CD14-positive monocyte (primary cell): ENCODE data around the gene TNFRSF8. TPM values are rescaled to one million over a fixed set of nuclear protein-coding genes. Genes with fewer than 3 reads are reported as not detected.

Experiments
- DNase-seq, 3 donors: peaks; one replicate each; pipeline ENCODE4 v3.0.0-alpha.2; 2011 to 2022
- H2AFZ ChIP-seq: 2 replicates; pipeline ENCODE4 v1.6.0; 2012; ENCODE audit warnings: mild to moderate bottlenecking, low read depth, low read length, inconsistent platforms; ENCODE audit not compliant: insufficient read depth, poor library complexity, severe bottlenecking
- H3K27ac ChIP-seq, 2 donors: 1 replicate in 1 of 2; 2 replicates in 1 of 2; pipeline ENCODE4 v1.5.1; 2012 to 2013; ENCODE audit warnings: low read length in 2 of 2, control low read depth in 1 of 2, inconsistent platforms in 1 of 2, low read depth in 1 of 2, mild to moderate bottlenecking in 1 of 2
- H3K27me3 ChIP-seq, 2 donors: one replicate each; pipeline versions ENCODE4 v1.6.0 to v1.6.1; 2011 to 2013; ENCODE audit warnings: low read length in 2 of 2; ENCODE audit not compliant: control insufficient read depth in 2 of 2, insufficient read depth in 2 of 2
- H3K36me3 ChIP-seq, 2 donors: replicated peaks in 1 of 2; 1 replicate in 1 of 2; 2 replicates in 1 of 2; pipeline versions ENCODE4 v1.5.1 to v1.6.1; 2012 to 2013; ENCODE audit warnings: low read length in 2 of 2, control low read depth in 1 of 2, inconsistent platforms in 1 of 2, mild to moderate bottlenecking in 1 of 2; ENCODE audit not compliant: insufficient read depth in 2 of 2, control insufficient read depth in 1 of 2
- H3K4me1 ChIP-seq, 2 donors: 1 replicate in 1 of 2; 2 replicates in 1 of 2; pipeline versions ENCODE4 v1.5.1 to v1.6.1; 2012 to 2013; ENCODE audit warnings: low read length in 2 of 2, control low read depth in 1 of 2, inconsistent platforms in 1 of 2, mild to moderate bottlenecking in 1 of 2, moderate library complexity in 1 of 2; ENCODE audit not compliant: insufficient read depth in 2 of 2, control insufficient read depth in 1 of 2
- H3K4me2 ChIP-seq: replicated peaks from 2 replicates; pipeline ENCODE3; 2012; ENCODE audit warnings: low read length, moderate library complexity, mild to moderate bottlenecking; ENCODE audit not compliant: poor library complexity, severe bottlenecking; ENCODE audit errors: extremely low read depth
- H3K4me3 ChIP-seq, 3 experiments: fragments of 200-600 bp in 1 of 3; sonication (generic) in 1 of 3; replicated peaks in 1 of 3; 1 replicate in 2 of 3; 2 replicates in 1 of 3; pipeline ENCODE4 v1.5.1; 2011 to 2013; ENCODE audit warnings: low read length in 3 of 3, mild to moderate bottlenecking in 3 of 3, control low read depth in 2 of 3, low read depth in 2 of 3, inconsistent platforms in 1 of 3, moderate library complexity in 1 of 3
- H3K79me2 ChIP-seq: 2 replicates; pipeline ENCODE4 v1.6.0; 2012; ENCODE audit warnings: mild to moderate bottlenecking, control low read depth, inconsistent platforms, low read length, moderate library complexity; ENCODE audit not compliant: insufficient read depth
- H3K9ac ChIP-seq: 2 replicates; pipeline ENCODE4 v1.6.0; 2017; ENCODE audit warnings: low read length, mild to moderate bottlenecking; ENCODE audit not compliant: insufficient read depth, poor library complexity, severe bottlenecking
- H3K9me3 ChIP-seq, 2 donors: replicated peaks in 1 of 2; 1 replicate in 1 of 2; 2 replicates in 1 of 2; pipeline versions ENCODE4 v1.5.1 to v1.6.1; 2012 to 2013; ENCODE audit warnings: low read length in 2 of 2, control low read depth in 1 of 2; ENCODE audit not compliant: control insufficient read depth in 1 of 2, insufficient read depth in 1 of 2
- H4K20me1 ChIP-seq: 2 replicates; pipeline ENCODE4 v1.6.0; 2012; ENCODE audit warnings: mild to moderate bottlenecking, low read length, control low read depth, moderate library complexity; ENCODE audit not compliant: insufficient read depth
- H3K27ac Mint-ChIP-seq, 7 donors: one replicate each; pipeline ENCODE4 v1.8.0; 2020; ENCODE audit warnings: mild to moderate bottlenecking in 7 of 7, mixed read lengths in 7 of 7, moderate library complexity in 6 of 7, inconsistent platforms in 2 of 7
- H3K27me3 Mint-ChIP-seq, 3 donors: one replicate each; pipeline ENCODE4 v1.8.0; 2021 to 2022; ENCODE audit warnings: low read depth in 3 of 3, mild to moderate bottlenecking in 3 of 3, mixed read lengths in 3 of 3, moderate library complexity in 3 of 3, inconsistent platforms in 1 of 3
- H3K36me3 Mint-ChIP-seq, 2 donors: one replicate each; pipeline ENCODE4 v1.8.0; 2020; ENCODE audit warnings: mixed read lengths in 2 of 2, inconsistent platforms in 1 of 2, mild to moderate bottlenecking in 1 of 2
- H3K4me1 Mint-ChIP-seq: one replicate; pipeline ENCODE4 v1.8.0; 2020; ENCODE audit warnings: mild to moderate bottlenecking, mixed read lengths
- H3K4me3 Mint-ChIP-seq, 2 donors: one replicate each; pipeline ENCODE4 v1.8.0; 2020; ENCODE audit warnings: mild to moderate bottlenecking in 2 of 2, mixed read lengths in 2 of 2, moderate library complexity in 1 of 2
- H3K9me3 Mint-ChIP-seq, 7 donors: one replicate each; pipeline ENCODE4 v1.8.0; 2020 to 2022; ENCODE audit warnings: mixed read lengths in 7 of 7, mild to moderate bottlenecking in 6 of 7, moderate library complexity in 6 of 7, inconsistent platforms in 2 of 7
- CTCF ChIP-seq: fragments of 200-600 bp; IDR thresholded peaks from one replicate; pipeline ENCODE4 v1.8.0; 2022; ENCODE audit warnings: antibody characterized with exemption, mild to moderate bottlenecking
- WGBS: methylation state at CpG from one replicate; pipeline ENCODE4 v1.1.5; 2013; ENCODE audit warnings: missing lambda C conversion rate; ENCODE audit not compliant: insufficient coverage; 5-methylcytosine and 5-hydroxymethylcytosine counted together
- intact Hi-C, 2 donors: fragments of 100-400 bp; cut with micrococcal nuclease; formaldehyde crosslinking; loops; one replicate each; pipeline versions ENCODE4 v1.15.0 to v1.15.1; 2023
- polyA plus RNA-seq, 3 donors: library from polyadenylated mRNA; depleted of rRNA in 1 of 3; unstranded in 2 of 3; stranded (reverse) in 1 of 3; fragments of 300-500 nt in 2 of 3; fragments of >200 nt in 1 of 3; fragmentation: Illumina TruSeq in 2 of 3; gene quantifications; 1 replicate in 2 of 3; 2 replicates in 1 of 3; pipeline ENCODE4 v1.2.3, GENCODE V29; 2012 to 2021

TNFRSF8 gene
- polyA plus RNA-seq, 3 donors = 10.9 to 11.9 (median 11.8) TPM

- intact Hi-C loops = no loop called here
- no peak overlapping the region for H2AFZ ChIP-seq
- peaks cover 5 to 15% of the 10 kb centered on the region in 2 donors for H3K27me3 ChIP-seq
- no peak overlapping the region for H3K27ac Mint-ChIP-seq
- H3K4me2 ChIP-seq = no peak overlapping the region
- TF ChIP-seq CTCF = no peak
- H3K36me3 ChIP-seq = no peaks in the 10 kb centered on the region
- no peaks in the 10 kb centered on the region for H3K79me2 ChIP-seq
- no peak overlapping the region for H3K9ac ChIP-seq
- no peak overlapping the region for H3K4me3 Mint-ChIP-seq
- H3K4me1 ChIP-seq = peaks cover 0 to under 1% of the 10 kb centered on the region in 2 donors
- no peaks in the 10 kb centered on the region for H3K9me3 ChIP-seq
- H3K27ac ChIP-seq = no peak overlapping the region
- H4K20me1 ChIP-seq = no peaks in the 10 kb centered on the region
- H3K27me3 Mint-ChIP-seq = peaks cover 17 to 25% (median 18%) of the 10 kb centered on the region in 3 donors
- no peak for DNase-seq
- peaks cover 1% of the 10 kb centered on the region for H3K4me1 Mint-ChIP-seq
- H3K36me3 Mint-ChIP-seq = no peaks in the 10 kb centered on the region
- H3K4me3 ChIP-seq = no peak overlapping the region
- peaks cover 0 to 8% (median 2%) of the 10 kb centered on the region in 7 donors for H3K9me3 Mint-ChIP-seq
These were observed 5.7 kb upstream of the TNFRSF8 start for GRCh38 chr1:12057382-12057781.

GRCh38 chr1:12057940-12058687, 5.0 kb upstream of the TNFRSF8 start:
- Mint-ChIP-seq H3K36me3 (no peaks in the 10 kb centered on the region), H3K27ac (no peak overlapping the region), H3K4me3 (no peak overlapping the region), H3K27me3 (peaks cover 21 to 31% (median 25%) of the 10 kb centered on the region in 3 donors), H3K9me3 (peaks cover 0 to 13% (median 5%) of the 10 kb centered on the region in 7 donors), H3K4me1 (peaks cover 2% of the 10 kb centered on the region)
- no peak overlapping the region for H3K4me2 ChIP-seq
- H4K20me1 ChIP-seq = no peaks in the 10 kb centered on the region
- H3K79me2 ChIP-seq = no peaks in the 10 kb centered on the region
- no peak for TF ChIP-seq CTCF
- WGBS = 96% methylated on average over 3 of the region's 4 CpGs
- no peaks in the 10 kb centered on the region for H3K36me3 ChIP-seq
- no peak for DNase-seq
- H3K27ac ChIP-seq = no peak overlapping the region
- H3K9me3 ChIP-seq = peaks cover 0 to 5% of the 10 kb centered on the region in 2 donors
- H3K4me3 ChIP-seq = no peak overlapping the region
- no peak overlapping the region for H3K9ac ChIP-seq
- intact Hi-C loops = no loop called here
- peaks cover 10 to 19% of the 10 kb centered on the region in 2 donors for H3K27me3 ChIP-seq
- no peak overlapping the region for H2AFZ ChIP-seq
- peaks cover 0 to 1% of the 10 kb centered on the region in 2 donors for H3K4me1 ChIP-seq
